Stimulated activated CD4-positive, alpha-beta T cell treated with anti-CD3 and anti-CD28 coated beads, Interleukin-4, amount 100 ng/mL, for 1 hour (primary cell): ENCODE measurements around the gene UNC5CL.
"Not testable (repeated sequence)": the region's sequence is repeated elsewhere in the genome, so short reads cannot be mapped to it uniquely, and the experiment has no call there.

ENCODE experiments used
- DNase-seq: peaks from one replicate; pipeline ENCODE4 v3.0.0-alpha.2; 2020

The UNC5CL gene

GRCh38 chr6:41037107-41037900 lies 1.7 kb downstream of the UNC5CL start:
- DNase-seq: no peak

- no peak for DNase-seq
Observed at GRCh38 chr6:41036601-41037000, 2.4 kb downstream of the UNC5CL start.

GRCh38 chr6:41036186-41036585 lies 2.8 kb downstream of the UNC5CL start:
- no peak for DNase-seq

GRCh38 chr6:41033776-41034175 lies 5.2 kb downstream of the UNC5CL start:
- DNase-seq: no peak

GRCh38 chr6:41032830-41033229 lies 6.2 kb downstream of the UNC5CL start:
- DNase-seq: no peak

GRCh38 chr6:41028561-41029412 lies 10.2 kb downstream of the UNC5CL start:
- no peak for DNase-seq

GRCh38 chr6:41027799-41028560 lies 11.0 kb downstream of the UNC5CL start:
- peak; percentile 75 for DNase-seq

GRCh38 chr6:41027241-41027640 lies 11.8 kb downstream of the UNC5CL start:
- no peak for DNase-seq

GRCh38 chr6:41025966-41026530 lies 13.0 kb downstream of the UNC5CL start:
- no peak for DNase-seq

- no peak for DNase-seq
Observed at GRCh38 chr6:41023114-41023513, 15.9 kb downstream of the UNC5CL start.

GRCh38 chr6:41022294-41022693 lies 16.7 kb downstream of the UNC5CL start:
- DNase-seq: no peak

- no peak for DNase-seq
Observed at GRCh38 chr6:41021832-41022231, 17.2 kb downstream of the UNC5CL start.

GRCh38 chr6:41017663-41018062 lies 21.4 kb downstream of the UNC5CL start:
- no peak for DNase-seq

GRCh38 chr6:41015860-41016259 lies 23.2 kb downstream of the UNC5CL start:
- not testable (repeated sequence) for DNase-seq

- DNase-seq: no peak
Observed at GRCh38 chr6:41014780-41015179, 24.2 kb downstream of the UNC5CL start.

GRCh38 chr6:41013466-41014153 lies 25.4 kb downstream of the UNC5CL start:
- no peak for DNase-seq

- no peak for DNase-seq
Observed at GRCh38 chr6:41011673-41012072, 27.3 kb downstream of the UNC5CL start.

- no peak for DNase-seq
Observed at GRCh38 chr6:41009669-41010068, 29.4 kb downstream of the UNC5CL start.

- DNase-seq: no peak
Observed at GRCh38 chr6:41008011-41008410, 31.0 kb downstream of the UNC5CL start.

- not testable (repeated sequence) for DNase-seq
Observed at GRCh38 chr6:41006980-41007379, 32.0 kb downstream of the UNC5CL start.

GRCh38 chr6:41006217-41006616 lies 32.8 kb downstream of the UNC5CL start:
- DNase-seq: peak; percentile 39

GRCh38 chr6:41002168-41002567 lies 36.9 kb downstream of the UNC5CL start:
- DNase-seq: no peak
